H9 (cell line): ENCODE measurements around the gene DAAM2. TPM values are rescaled to one million over a fixed set of nuclear protein-coding genes. Genes with fewer than 3 reads are reported as not detected.

Experiments used
- DNase-seq: peaks from one replicate; pipeline ENCODE4 v3.0.0-alpha.2; 2017
- H2AFZ ChIP-seq: one replicate; pipeline ENCODE4 v1.6.1; 2013; ENCODE audit warnings: mild to moderate bottlenecking, low read length, control low read depth, moderate library complexity
- H2AK5ac ChIP-seq: 2 replicates; pipeline ENCODE4 v1.6.1; 2013; ENCODE audit warnings: low read length, control low read depth, mixed read lengths; ENCODE audit not compliant: insufficient read length
- H2BK120ac ChIP-seq: one replicate; pipeline ENCODE4 v1.6.1; 2013; ENCODE audit warnings: low read depth, mild to moderate bottlenecking, low read length, control low read depth, inconsistent platforms; ENCODE audit not compliant: poor library complexity, severe bottlenecking
- H2BK12ac ChIP-seq: 2 replicates; pipeline ENCODE4 v1.6.1; 2013; ENCODE audit warnings: low read length, control low read depth, mixed read lengths, low read depth; ENCODE audit not compliant: insufficient read length
- H2BK15ac ChIP-seq: 2 replicates; pipeline ENCODE4 v1.6.1; 2013; ENCODE audit warnings: low read depth, low read length, control low read depth
- H2BK20ac ChIP-seq: one replicate; pipeline ENCODE4 v1.6.1; 2013; ENCODE audit warnings: low read depth, mild to moderate bottlenecking, low read length, control low read depth, inconsistent platforms; ENCODE audit not compliant: poor library complexity, severe bottlenecking
- H2BK5ac ChIP-seq: 2 replicates; pipeline ENCODE4 v1.6.1; 2013; ENCODE audit warnings: low read length, control low read depth, mixed read lengths; ENCODE audit not compliant: insufficient read length
- H3K14ac ChIP-seq: 2 replicates; pipeline ENCODE4 v1.6.1; 2013; ENCODE audit warnings: low read length, control low read depth; ENCODE audit not compliant: insufficient read depth
- H3K18ac ChIP-seq: 2 replicates; pipeline ENCODE4 v1.6.1; 2013; ENCODE audit warnings: low read depth, mild to moderate bottlenecking, mixed read lengths, low read length, control low read depth; ENCODE audit not compliant: insufficient read length
- H3K23ac ChIP-seq: 2 replicates; pipeline ENCODE4 v1.6.1; 2013; ENCODE audit warnings: low read length, control low read depth, mixed read lengths, low read depth; ENCODE audit not compliant: insufficient read length
- H3K23me2 ChIP-seq: 2 replicates; pipeline ENCODE4 v1.6.1; 2013; ENCODE audit warnings: low read depth, mild to moderate bottlenecking, mixed read lengths, low read length, control low read depth; ENCODE audit not compliant: insufficient read length, poor library complexity, severe bottlenecking
- H3K27ac ChIP-seq: 2 replicates; pipeline ENCODE4 v1.5.1; 2013; ENCODE audit warnings: low read length, control low read depth, mixed read lengths, low read depth; ENCODE audit not compliant: insufficient read length
- H3K27me3 ChIP-seq: 2 replicates; pipeline ENCODE4 v1.6.1; 2013; ENCODE audit warnings: low read length, control low read depth, inconsistent platforms; ENCODE audit not compliant: insufficient read depth
- H3K4ac ChIP-seq: 2 replicates; pipeline ENCODE4 v1.6.1; 2013; ENCODE audit warnings: low read depth, mild to moderate bottlenecking, control low read depth, inconsistent platforms, low read length, moderate library complexity
- H3K4me1 ChIP-seq: 2 replicates; pipeline ENCODE4 v1.6.1; 2013; ENCODE audit warnings: low read length, control low read depth, inconsistent platforms; ENCODE audit not compliant: insufficient read depth
- H3K4me2 ChIP-seq: 2 replicates; pipeline ENCODE4 v1.6.1; 2013; ENCODE audit warnings: low read length, control low read depth, mixed read lengths; ENCODE audit not compliant: insufficient read length, insufficient read depth
- H3K56ac ChIP-seq: 2 replicates; pipeline ENCODE4 v1.6.1; 2013; ENCODE audit warnings: low read depth, mild to moderate bottlenecking, mixed read lengths, low read length, control low read depth; ENCODE audit not compliant: insufficient read length
- H3K79me1 ChIP-seq: 2 replicates; pipeline ENCODE4 v1.6.1; 2013; ENCODE audit warnings: low read depth, mild to moderate bottlenecking, moderate library complexity, low read length, control low read depth, inconsistent platforms; ENCODE audit not compliant: insufficient read depth, poor library complexity, severe bottlenecking
- H3K79me2 ChIP-seq: 2 replicates; pipeline ENCODE4 v1.6.1; 2013; ENCODE audit warnings: low read length, control low read depth, inconsistent platforms; ENCODE audit not compliant: insufficient read depth
- H3K9ac ChIP-seq: 2 replicates; pipeline ENCODE4 v1.6.1; 2013; ENCODE audit warnings: low read length, control low read depth, mixed read lengths; ENCODE audit not compliant: insufficient read length; ENCODE audit errors: extremely low read depth
- H3K9me3 ChIP-seq: one replicate; pipeline ENCODE4 v1.6.1; 2013; ENCODE audit warnings: low read depth, low read length, inconsistent platforms; ENCODE audit not compliant: control insufficient read depth
- H3T11ph ChIP-seq: one replicate; pipeline ENCODE4 v1.6.1; 2013; ENCODE audit warnings: mild to moderate bottlenecking, low read length, control low read depth, inconsistent platforms
- H4K20me1 ChIP-seq: one replicate; pipeline ENCODE4 v1.6.1; 2013; ENCODE audit not compliant: control insufficient read depth, insufficient read length, insufficient read depth
- H4K5ac ChIP-seq: 2 replicates; pipeline ENCODE4 v1.6.1; 2013; ENCODE audit warnings: low read depth, mild to moderate bottlenecking, mixed read lengths, low read length, control low read depth; ENCODE audit not compliant: insufficient read length
- H4K8ac ChIP-seq: replicated peaks from 2 replicates; pipeline ENCODE4 v1.6.1; 2013; ENCODE audit warnings: low read length, control low read depth, mixed read lengths, low read depth; ENCODE audit not compliant: insufficient read length
- H4K91ac ChIP-seq: 2 replicates; pipeline ENCODE4 v1.6.1; 2013; ENCODE audit warnings: low read depth, mild to moderate bottlenecking, moderate library complexity, mixed read lengths, low read length, control low read depth; ENCODE audit not compliant: insufficient read length
- H3K27ac Mint-ChIP-seq, 3 experiments: 2 replicates in 2 of 3; 3 replicates in 1 of 3; pipeline ENCODE4 v1.8.0; 2020 to 2021; ENCODE audit warnings: mixed read lengths in 3 of 3, mild to moderate bottlenecking in 1 of 3, moderate library complexity in 1 of 3
- H3K27me3 Mint-ChIP-seq: 2 replicates; pipeline ENCODE4 v1.8.0; 2021; ENCODE audit warnings: low read depth, mild to moderate bottlenecking, moderate library complexity, mixed read lengths
- H3K36me3 Mint-ChIP-seq, 3 experiments: 2 replicates in 2 of 3; 3 replicates in 1 of 3; pipeline ENCODE4 v1.8.0; 2020 to 2021; ENCODE audit warnings: low read depth in 3 of 3, mixed read lengths in 3 of 3; ENCODE audit not compliant: insufficient read depth in 1 of 3
- H3K4me1 Mint-ChIP-seq, 2 experiments: 2 replicates each; pipeline ENCODE4 v1.8.0; 2020; ENCODE audit warnings: mixed read lengths in 2 of 2
- H3K4me3 Mint-ChIP-seq, 2 experiments: 2 replicates in 1 of 2; 3 replicates in 1 of 2; pipeline ENCODE4 v1.8.0; 2020 to 2021; ENCODE audit warnings: mild to moderate bottlenecking in 2 of 2, mixed read lengths in 2 of 2, moderate library complexity in 1 of 2
- H3K9me3 Mint-ChIP-seq, 2 experiments: 2 replicates in 1 of 2; 3 replicates in 1 of 2; pipeline ENCODE4 v1.8.0; 2020; ENCODE audit warnings: mild to moderate bottlenecking in 2 of 2, mixed read lengths in 2 of 2, moderate library complexity in 1 of 2
- CTCF ChIP-seq: fragments of 200-600 bp; sonication (generic); conservative IDR thresholded peaks from 3 replicates; pipeline ENCODE4 v1.8.0; 2021; ENCODE audit warnings: antibody characterized with exemption, mild to moderate bottlenecking
- WGBS: extraction: QIAGEN DNeasy Blood & Tissue Kit; methylation state at CpG from one replicate; pipeline ENCODE4 v1.1.7; 2013; ENCODE audit warnings: missing lambda C conversion rate, low lambda C conversion rate, mixed read lengths; ENCODE audit not compliant: insufficient read length; ENCODE audit errors: extremely low coverage; 5-methylcytosine and 5-hydroxymethylcytosine counted together
- total RNA-seq: library from RNA; stranded (reverse); gene quantifications from 2 replicates; pipeline ENCODE4 v1.2.1, GENCODE V29; 2021

The DAAM2 gene
- total RNA-seq, 1 experiment from 2014 or later, result 1.1 TPM

GRCh38 chr6:39929733-39930461, 137.7 kb downstream of the DAAM2 start:
- TF ChIP-seq CTCF, result no peak
- Histone ChIP-seq H2AK5ac (no peak overlapping the region), H3K4me1 (no peaks in the 10 kb centered on the region), H4K8ac (no peak overlapping the region), H2BK15ac (no peak overlapping the region), H3K9me3 (no peaks in the 10 kb centered on the region), H3K18ac (no peak overlapping the region), H3K56ac (no peak overlapping the region), H3K27me3 (no peaks in the 10 kb centered on the region; the same call in 1 of the 2 replicates), H3K4me2 (no peak overlapping the region), H3K9ac (no peak overlapping the region), H3K79me2 (no peaks in the 10 kb centered on the region), H3K23me2 (peaks cover 4% of the 10 kb centered on the region), H3K4ac (no peak overlapping the region), H3K14ac (no peak overlapping the region), H3T11ph (no peak overlapping the region), H4K91ac (no peak overlapping the region), H4K5ac (no peak overlapping the region), H3K23ac (no peak overlapping the region), H3K79me1 (no peaks in the 10 kb centered on the region), H2AFZ (no peak overlapping the region), H2BK120ac (no peak overlapping the region), H2BK20ac (no peak overlapping the region), H2BK5ac (no peak overlapping the region), H3K27ac (no peak overlapping the region), H4K20me1 (no peaks in the 10 kb centered on the region), H2BK12ac (no peak overlapping the region)
- DNase-seq, result no peak
- peaks cover 26 to 38% (median 30%) of the 10 kb centered on the region in 3 experiments for H3K36me3 Mint-ChIP-seq
- H3K9me3 Mint-ChIP-seq, result peaks cover 11 to 15% of the 10 kb centered on the region in 2 experiments
- WGBS, result no CpG with 5 or more reads among the region's 11 CpGs
- H3K4me3 Mint-ChIP-seq, result no peak overlapping the region
- peaks cover 31 to 32% of the 10 kb centered on the region in 2 experiments for H3K4me1 Mint-ChIP-seq
- peaks cover 3% of the 10 kb centered on the region for H3K27me3 Mint-ChIP-seq
- H3K27ac Mint-ChIP-seq, result no peak overlapping the region; a peak in 1 of 7 replicates
